ENCODE data around the gene INPP4A.

DNA sequence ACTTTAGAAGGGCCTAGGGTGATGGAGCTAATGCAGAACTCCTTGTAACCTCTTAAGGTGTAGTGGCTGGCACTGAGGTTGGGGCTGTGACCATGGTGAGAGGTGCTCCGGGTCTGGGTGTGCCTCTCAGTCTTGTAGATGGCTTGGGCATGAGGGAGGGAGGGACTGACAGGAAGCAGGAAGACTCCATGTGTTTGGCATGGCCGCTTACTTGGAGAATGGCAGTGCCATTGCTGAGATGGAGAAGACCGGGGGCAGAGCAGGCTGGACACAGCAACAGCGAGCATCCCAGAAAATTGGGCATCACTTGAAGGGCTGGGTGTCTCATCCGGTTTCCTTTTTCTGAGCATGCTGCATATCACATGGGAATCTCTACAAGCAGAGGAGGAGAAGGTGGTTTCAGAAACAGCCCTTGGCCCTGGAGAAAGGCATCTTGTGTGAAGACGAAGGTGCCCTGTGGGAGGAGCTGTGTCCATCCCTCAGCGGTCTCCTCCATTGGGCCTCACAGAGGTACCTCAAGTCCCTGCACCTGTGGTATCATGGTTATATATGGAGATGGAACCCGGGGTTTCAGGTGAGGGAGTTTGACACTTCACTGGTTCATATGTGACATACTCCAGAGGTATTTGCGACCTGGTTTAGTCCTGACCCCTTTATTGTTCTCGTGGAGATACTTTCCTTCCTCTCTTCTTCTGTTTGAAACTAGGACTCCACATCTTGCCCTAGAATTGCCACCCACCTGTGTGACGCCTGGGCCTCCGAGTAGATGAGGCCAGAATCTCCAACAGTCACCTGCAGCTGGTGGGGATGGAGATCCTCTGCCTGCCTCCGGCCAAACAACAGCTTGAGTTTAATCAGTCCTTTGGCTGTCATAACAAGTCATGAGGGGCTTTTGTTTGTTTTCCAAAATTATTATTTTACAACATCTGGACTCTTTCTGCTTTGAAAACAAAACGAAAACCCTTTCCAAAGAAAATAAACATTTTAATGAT, 45.6 kb downstream of the INPP4A start:
- TF ChIP-seq, protein P1, sequence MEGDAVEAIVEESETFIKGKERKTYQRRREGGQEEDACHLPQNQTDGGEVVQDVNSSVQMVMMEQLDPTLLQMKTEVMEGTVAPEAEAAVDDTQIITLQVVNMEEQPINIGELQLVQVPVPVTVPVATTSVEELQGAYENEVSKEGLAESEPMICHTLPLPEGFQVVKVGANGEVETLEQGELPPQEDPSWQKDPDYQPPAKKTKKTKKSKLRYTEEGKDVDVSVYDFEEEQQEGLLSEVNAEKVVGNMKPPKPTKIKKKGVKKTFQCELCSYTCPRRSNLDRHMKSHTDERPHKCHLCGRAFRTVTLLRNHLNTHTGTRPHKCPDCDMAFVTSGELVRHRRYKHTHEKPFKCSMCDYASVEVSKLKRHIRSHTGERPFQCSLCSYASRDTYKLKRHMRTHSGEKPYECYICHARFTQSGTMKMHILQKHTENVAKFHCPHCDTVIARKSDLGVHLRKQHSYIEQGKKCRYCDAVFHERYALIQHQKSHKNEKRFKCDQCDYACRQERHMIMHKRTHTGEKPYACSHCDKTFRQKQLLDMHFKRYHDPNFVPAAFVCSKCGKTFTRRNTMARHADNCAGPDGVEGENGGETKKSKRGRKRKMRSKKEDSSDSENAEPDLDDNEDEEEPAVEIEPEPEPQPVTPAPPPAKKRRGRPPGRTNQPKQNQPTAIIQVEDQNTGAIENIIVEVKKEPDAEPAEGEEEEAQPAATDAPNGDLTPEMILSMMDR (IDR thresholded peaks at IDR 0.05; ENCODE audit: insufficient read depth, low read length): no peak
- TF ChIP-seq GABPA (IDR thresholded peaks at IDR 0.05; ENCODE audit: low read depth) (no peak), POLR2AphosphoS5 (IDR thresholded peaks at IDR 0.05; ENCODE audit: low read depth) (no peak), SPI1 (IDR thresholded peaks at IDR 0.05; ENCODE audit: borderline replicate concordance, low read depth) (no peak)
- TF ChIP-seq, protein P2, sequence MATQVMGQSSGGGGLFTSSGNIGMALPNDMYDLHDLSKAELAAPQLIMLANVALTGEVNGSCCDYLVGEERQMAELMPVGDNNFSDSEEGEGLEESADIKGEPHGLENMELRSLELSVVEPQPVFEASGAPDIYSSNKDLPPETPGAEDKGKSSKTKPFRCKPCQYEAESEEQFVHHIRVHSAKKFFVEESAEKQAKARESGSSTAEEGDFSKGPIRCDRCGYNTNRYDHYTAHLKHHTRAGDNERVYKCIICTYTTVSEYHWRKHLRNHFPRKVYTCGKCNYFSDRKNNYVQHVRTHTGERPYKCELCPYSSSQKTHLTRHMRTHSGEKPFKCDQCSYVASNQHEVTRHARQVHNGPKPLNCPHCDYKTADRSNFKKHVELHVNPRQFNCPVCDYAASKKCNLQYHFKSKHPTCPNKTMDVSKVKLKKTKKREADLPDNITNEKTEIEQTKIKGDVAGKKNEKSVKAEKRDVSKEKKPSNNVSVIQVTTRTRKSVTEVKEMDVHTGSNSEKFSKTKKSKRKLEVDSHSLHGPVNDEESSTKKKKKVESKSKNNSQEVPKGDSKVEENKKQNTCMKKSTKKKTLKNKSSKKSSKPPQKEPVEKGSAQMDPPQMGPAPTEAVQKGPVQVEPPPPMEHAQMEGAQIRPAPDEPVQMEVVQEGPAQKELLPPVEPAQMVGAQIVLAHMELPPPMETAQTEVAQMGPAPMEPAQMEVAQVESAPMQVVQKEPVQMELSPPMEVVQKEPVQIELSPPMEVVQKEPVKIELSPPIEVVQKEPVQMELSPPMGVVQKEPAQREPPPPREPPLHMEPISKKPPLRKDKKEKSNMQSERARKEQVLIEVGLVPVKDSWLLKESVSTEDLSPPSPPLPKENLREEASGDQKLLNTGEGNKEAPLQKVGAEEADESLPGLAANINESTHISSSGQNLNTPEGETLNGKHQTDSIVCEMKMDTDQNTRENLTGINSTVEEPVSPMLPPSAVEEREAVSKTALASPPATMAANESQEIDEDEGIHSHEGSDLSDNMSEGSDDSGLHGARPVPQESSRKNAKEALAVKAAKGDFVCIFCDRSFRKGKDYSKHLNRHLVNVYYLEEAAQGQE (IDR thresholded peaks at IDR 0.05; ENCODE audit: insufficient replicate concordance, low read depth): no peak

Measured in HL-60 (cell line).